ENCODE measurements around the gene FITM1.
"Not testable (repeated sequence)": the region's sequence is repeated elsewhere in the genome, so short reads cannot be mapped to it uniquely, and the experiment has no call there.

The FITM1 gene

DNA sequence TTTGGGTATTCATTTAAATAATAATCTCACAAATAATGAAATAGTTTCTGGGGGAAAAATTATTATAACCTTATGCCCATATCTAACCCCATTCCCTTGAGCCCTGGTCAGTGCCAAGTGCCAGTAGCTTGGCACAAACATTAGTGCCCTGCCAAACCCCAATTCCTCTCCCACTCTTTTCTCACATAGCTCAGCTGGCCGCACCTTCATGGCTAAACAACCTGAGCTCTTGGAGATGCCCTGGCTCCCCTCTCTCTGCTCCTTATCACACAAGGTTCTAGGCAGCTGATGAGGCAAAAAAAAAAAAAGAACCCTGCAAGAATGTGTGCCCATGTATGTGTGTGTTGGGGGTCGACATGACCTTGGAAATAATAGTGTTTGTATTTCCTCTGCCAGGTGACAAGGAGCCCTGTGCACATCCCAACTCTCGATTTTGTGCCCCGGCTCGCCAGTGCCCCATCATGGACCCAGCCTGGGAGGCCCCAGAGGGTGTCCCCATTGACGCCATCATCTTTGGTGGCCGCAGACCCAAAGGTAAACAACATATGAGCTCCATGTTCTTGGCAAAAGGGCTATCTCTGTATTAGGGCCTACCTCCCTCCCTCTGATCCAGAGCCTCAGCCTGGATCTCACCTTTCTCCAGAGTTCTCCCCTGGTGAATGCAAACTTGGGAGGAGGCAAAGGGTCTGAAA is 28.0 kb upstream of the FITM1 start:
- TF ChIP-seq POLR2AphosphoS5 (IDR thresholded peaks at IDR 0.05; ENCODE audit: low read depth) (no peak), GABPA (IDR thresholded peaks at IDR 0.05; ENCODE audit: low read depth) (no peak), SPI1 (IDR thresholded peaks at IDR 0.05; ENCODE audit: borderline replicate concordance, low read depth) (no peak)
- TF ChIP-seq, protein P1, sequence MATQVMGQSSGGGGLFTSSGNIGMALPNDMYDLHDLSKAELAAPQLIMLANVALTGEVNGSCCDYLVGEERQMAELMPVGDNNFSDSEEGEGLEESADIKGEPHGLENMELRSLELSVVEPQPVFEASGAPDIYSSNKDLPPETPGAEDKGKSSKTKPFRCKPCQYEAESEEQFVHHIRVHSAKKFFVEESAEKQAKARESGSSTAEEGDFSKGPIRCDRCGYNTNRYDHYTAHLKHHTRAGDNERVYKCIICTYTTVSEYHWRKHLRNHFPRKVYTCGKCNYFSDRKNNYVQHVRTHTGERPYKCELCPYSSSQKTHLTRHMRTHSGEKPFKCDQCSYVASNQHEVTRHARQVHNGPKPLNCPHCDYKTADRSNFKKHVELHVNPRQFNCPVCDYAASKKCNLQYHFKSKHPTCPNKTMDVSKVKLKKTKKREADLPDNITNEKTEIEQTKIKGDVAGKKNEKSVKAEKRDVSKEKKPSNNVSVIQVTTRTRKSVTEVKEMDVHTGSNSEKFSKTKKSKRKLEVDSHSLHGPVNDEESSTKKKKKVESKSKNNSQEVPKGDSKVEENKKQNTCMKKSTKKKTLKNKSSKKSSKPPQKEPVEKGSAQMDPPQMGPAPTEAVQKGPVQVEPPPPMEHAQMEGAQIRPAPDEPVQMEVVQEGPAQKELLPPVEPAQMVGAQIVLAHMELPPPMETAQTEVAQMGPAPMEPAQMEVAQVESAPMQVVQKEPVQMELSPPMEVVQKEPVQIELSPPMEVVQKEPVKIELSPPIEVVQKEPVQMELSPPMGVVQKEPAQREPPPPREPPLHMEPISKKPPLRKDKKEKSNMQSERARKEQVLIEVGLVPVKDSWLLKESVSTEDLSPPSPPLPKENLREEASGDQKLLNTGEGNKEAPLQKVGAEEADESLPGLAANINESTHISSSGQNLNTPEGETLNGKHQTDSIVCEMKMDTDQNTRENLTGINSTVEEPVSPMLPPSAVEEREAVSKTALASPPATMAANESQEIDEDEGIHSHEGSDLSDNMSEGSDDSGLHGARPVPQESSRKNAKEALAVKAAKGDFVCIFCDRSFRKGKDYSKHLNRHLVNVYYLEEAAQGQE (IDR thresholded peaks at IDR 0.05; ENCODE audit: insufficient replicate concordance, low read depth) = no peak
- TF ChIP-seq, protein P2, sequence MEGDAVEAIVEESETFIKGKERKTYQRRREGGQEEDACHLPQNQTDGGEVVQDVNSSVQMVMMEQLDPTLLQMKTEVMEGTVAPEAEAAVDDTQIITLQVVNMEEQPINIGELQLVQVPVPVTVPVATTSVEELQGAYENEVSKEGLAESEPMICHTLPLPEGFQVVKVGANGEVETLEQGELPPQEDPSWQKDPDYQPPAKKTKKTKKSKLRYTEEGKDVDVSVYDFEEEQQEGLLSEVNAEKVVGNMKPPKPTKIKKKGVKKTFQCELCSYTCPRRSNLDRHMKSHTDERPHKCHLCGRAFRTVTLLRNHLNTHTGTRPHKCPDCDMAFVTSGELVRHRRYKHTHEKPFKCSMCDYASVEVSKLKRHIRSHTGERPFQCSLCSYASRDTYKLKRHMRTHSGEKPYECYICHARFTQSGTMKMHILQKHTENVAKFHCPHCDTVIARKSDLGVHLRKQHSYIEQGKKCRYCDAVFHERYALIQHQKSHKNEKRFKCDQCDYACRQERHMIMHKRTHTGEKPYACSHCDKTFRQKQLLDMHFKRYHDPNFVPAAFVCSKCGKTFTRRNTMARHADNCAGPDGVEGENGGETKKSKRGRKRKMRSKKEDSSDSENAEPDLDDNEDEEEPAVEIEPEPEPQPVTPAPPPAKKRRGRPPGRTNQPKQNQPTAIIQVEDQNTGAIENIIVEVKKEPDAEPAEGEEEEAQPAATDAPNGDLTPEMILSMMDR (IDR thresholded peaks at IDR 0.05; ENCODE audit: insufficient read depth, low read length) = no peak
- DNase-seq (ENCODE audit: low read depth in 1 of 2, low spot score in 1 of 2) = no peak

DNA sequence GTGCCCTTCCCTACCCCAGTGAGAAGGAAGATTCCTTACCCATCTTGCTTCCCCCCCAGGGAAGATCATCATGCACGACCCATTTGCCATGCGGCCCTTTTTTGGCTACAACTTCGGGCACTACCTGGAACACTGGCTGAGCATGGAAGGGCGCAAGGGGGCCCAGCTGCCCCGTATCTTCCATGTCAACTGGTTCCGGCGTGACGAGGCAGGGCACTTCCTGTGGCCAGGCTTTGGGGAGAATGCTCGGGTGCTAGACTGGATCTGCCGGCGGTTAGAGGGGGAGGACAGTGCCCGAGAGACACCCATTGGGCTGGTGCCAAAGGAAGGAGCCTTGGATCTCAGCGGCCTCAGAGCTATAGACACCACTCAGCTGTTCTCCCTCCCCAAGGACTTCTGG is 27.0 kb upstream of the FITM1 start:
- H3K27ac ChIP-seq (replicated peaks) = no peak overlapping the region
- no peak for TF ChIP-seq SPI1 (IDR thresholded peaks at IDR 0.05; ENCODE audit: borderline replicate concordance, low read depth)
- TF ChIP-seq, protein P2 (IDR thresholded peaks at IDR 0.05; ENCODE audit: insufficient read depth, low read length) = no peak
- no peak for TF ChIP-seq GABPA (IDR thresholded peaks at IDR 0.05; ENCODE audit: low read depth)
- TF ChIP-seq, protein P1 (IDR thresholded peaks at IDR 0.05; ENCODE audit: insufficient replicate concordance, low read depth) = no peak
- no peak for TF ChIP-seq POLR2AphosphoS5 (IDR thresholded peaks at IDR 0.05; ENCODE audit: low read depth)
- H3K27me3 ChIP-seq (ENCODE audit: insufficient read depth, poor library complexity, severe bottlenecking) = no peaks in the 10 kb centered on the region
- DNase-seq (ENCODE audit: low read depth in 1 of 2, low spot score in 1 of 2) = no peak
- no peak overlapping the region for H3K4me3 ChIP-seq (replicated peaks; ENCODE audit: insufficient read depth, low read length)

More for the DNA sequence above, 28.0 kb upstream of the FITM1 start:
- H3K27me3 ChIP-seq (ENCODE audit: insufficient read depth, poor library complexity, severe bottlenecking) = no peaks in the 10 kb centered on the region
- H3K27ac ChIP-seq (replicated peaks) = no peak overlapping the region
- H3K4me3 ChIP-seq (replicated peaks; ENCODE audit: insufficient read depth, low read length) = no peak overlapping the region

DNA sequence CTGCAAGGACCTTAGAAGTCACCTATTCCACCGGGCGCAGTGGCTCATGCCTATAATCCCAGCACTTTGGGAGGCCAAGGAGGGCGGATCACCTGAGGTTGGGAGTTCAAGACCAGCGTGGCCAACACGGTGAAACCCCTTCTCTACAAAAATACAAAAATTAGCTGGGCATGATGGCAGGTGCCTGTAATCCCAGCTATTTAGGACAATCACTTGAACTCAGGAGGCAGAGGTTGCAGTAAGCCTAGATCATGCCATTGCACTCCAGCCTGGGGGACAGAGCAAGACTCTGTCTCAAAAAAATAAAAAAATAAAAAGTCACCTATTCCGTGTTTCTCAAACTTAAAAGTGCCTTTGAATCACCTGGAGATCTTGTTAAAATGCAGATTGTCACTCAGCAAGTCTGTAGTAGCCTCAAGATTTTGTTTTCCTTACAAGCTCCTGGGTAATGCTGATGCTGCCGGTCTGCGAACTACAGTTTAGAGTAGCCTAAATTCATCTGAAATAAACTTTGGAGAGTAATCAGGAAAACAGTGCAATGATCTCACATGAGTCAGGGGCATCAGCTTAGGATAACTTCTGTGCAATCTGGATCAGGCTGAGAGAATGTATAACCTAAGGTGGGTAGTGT is 24.7 kb upstream of the FITM1 start:
- not testable (repeated sequence) for H3K27me3 ChIP-seq (ENCODE audit: insufficient read depth, poor library complexity, severe bottlenecking); DNase-seq (ENCODE audit: low read depth in 1 of 2, low spot score in 1 of 2); H3K4me3 ChIP-seq (replicated peaks; ENCODE audit: insufficient read depth, low read length); H3K27ac ChIP-seq (replicated peaks)

DNA sequence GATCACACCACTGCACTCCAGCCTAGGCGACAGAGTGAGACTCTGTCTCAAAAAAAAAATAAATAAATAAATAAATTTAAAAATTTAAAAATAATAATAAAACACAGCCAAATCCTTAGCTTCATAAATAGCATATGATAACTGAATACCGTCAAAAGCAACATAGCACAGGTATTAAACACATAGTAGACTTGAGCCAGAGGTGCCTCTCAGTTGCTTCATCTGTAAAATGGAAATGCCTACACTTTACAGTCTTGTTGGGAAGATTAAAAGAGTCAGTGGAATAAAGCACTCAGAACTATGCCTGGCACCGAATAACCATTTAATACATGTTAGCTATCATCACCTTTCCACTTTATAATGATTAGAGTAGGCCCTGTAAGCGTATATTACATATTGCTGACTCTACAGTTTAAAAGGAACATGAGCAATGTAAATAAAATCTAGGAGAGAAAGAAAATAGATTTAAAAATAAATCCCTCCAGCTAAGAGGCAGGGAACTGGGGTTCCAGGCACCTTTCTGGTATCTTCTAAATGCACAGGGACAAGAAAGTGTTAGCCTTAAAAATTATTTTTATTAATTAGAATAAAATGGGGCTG is 23.7 kb upstream of the FITM1 start:
- H3K4me3 ChIP-seq (replicated peaks; ENCODE audit: insufficient read depth, low read length) = no peak overlapping the region
- no peak overlapping the region for H3K27ac ChIP-seq (replicated peaks)
- no peaks in the 10 kb centered on the region for H3K27me3 ChIP-seq (ENCODE audit: insufficient read depth, poor library complexity, severe bottlenecking)
- no peak for DNase-seq (ENCODE audit: low read depth in 1 of 2, low spot score in 1 of 2)
- TF ChIP-seq SPI1 (IDR thresholded peaks at IDR 0.05; ENCODE audit: borderline replicate concordance, low read depth) = no peak
- no peak for TF ChIP-seq POLR2AphosphoS5 (IDR thresholded peaks at IDR 0.05; ENCODE audit: low read depth)
- TF ChIP-seq, protein P1 (IDR thresholded peaks at IDR 0.05; ENCODE audit: insufficient replicate concordance, low read depth) = no peak
- TF ChIP-seq, protein P2 (IDR thresholded peaks at IDR 0.05; ENCODE audit: insufficient read depth, low read length) = no peak
- TF ChIP-seq GABPA (IDR thresholded peaks at IDR 0.05; ENCODE audit: low read depth) = no peak
